ENCODE results near the gene MTRF1L.

- no peak for TF ChIP-seq CTCF (IDR thresholded peaks at IDR 0.05)
- TF ChIP-seq ZFX (IDR thresholded peaks at IDR 0.05; ENCODE audit: borderline replicate concordance): no peak
Measured at GRCh38 chr6:153043719-153044118, 41.2 kb upstream of the MTRF1L start.

Measured in 22Rv1 (cell line).